GM12801 (cell line): Measurements from ENCODE around the gene CMTM2.

Experiments used
- CTCF ChIP-seq: IDR thresholded peaks from one replicate; pipeline ENCODE4 v1.5.1; 2011; ENCODE audit warnings: control low read depth; ENCODE audit not compliant: insufficient read length; ENCODE audit errors: extremely low read depth

CMTM2 gene

DNA sequence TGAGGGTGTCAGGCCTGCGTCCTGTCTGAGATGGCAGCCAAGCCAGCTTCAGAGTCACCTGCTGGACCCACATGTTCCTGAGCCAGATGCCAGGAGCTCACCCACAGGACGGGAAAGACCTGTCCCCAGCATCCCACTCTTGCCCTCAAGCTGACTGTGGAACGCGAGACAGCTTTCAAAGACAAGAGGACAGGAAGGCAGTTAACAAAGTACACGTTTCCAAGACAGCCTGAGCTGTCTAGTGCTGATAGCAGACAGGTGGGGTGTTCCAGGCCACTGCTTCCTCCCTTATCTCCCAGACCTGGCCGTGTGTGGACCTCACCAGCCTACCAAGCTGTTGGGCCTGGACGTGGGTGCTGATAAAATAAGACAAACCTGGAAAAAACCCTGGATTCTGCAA lies 38.5 kb downstream of the CMTM2 start:
- TF ChIP-seq CTCF = no peak

GRCh38 chr16:66618588-66619375 lies 39.5 kb downstream of the CMTM2 start:
- no peak for TF ChIP-seq CTCF

- no peak for TF ChIP-seq CTCF
Measured at GRCh38 chr16:66619534-66620428, 40.5 kb downstream of the CMTM2 start.

DNA sequence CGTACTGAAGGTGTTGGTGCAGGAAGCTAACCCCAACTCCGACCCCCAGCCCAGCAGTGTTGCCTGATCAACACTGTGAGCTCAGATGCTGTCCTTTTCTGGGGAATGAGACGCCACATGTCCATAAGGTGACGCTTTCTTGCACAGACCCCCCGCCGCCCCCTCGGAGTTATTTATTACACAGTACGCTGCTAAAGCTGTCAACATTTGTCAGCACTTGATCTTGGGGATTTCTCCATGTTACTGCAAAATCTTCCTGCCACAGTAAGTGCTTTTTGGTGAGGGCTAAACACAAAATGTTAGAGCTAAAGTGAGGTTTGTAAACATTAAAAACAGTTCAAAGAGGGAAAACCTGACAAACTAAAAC lies 41.1 kb downstream of the CMTM2 start:
- no peak for TF ChIP-seq CTCF

- no peak for TF ChIP-seq CTCF
Measured at GRCh38 chr16:66621973-66622372, 42.7 kb downstream of the CMTM2 start.

GRCh38 chr16:66622863-66623262 lies 43.6 kb downstream of the CMTM2 start:
- TF ChIP-seq CTCF = no peak

- no peak for TF ChIP-seq CTCF
Measured at GRCh38 chr16:66623755-66624154, 44.5 kb downstream of the CMTM2 start.
